Liver (tissue), 3 donors: ENCODE results near the gene MIGA1.

ENCODE experiments used
- RAD21 ChIP-seq, 2 donors: IDR thresholded peaks; 2 replicates each; pipeline ENCODE4 v1.6.1; 2016; ENCODE audit warnings: antibody characterized with exemption in 2 of 2, mild to moderate bottlenecking in 2 of 2
- TF ChIP-seq, protein P1 (sequence below): IDR thresholded peaks from 2 replicates; pipeline ENCODE4 v1.6.1; 2016; ENCODE audit warnings: antibody characterized with exemption, mild to moderate bottlenecking
- TF ChIP-seq, protein P2 (sequence below): fragments of 150-350 bp; IDR thresholded peaks from 2 replicates; pipeline ENCODE4 v1.5.1; 2017; ENCODE audit warnings: improper control_type of control experiment, low read depth, low read length; ENCODE audit not compliant: missing input control
- TF ChIP-seq, protein P3 (sequence below): IDR thresholded peaks from 2 replicates; pipeline ENCODE4 v1.6.1; 2016; ENCODE audit warnings: antibody characterized with exemption
- donor health status: healthy.
- donor health status: healthy.

DNA sequence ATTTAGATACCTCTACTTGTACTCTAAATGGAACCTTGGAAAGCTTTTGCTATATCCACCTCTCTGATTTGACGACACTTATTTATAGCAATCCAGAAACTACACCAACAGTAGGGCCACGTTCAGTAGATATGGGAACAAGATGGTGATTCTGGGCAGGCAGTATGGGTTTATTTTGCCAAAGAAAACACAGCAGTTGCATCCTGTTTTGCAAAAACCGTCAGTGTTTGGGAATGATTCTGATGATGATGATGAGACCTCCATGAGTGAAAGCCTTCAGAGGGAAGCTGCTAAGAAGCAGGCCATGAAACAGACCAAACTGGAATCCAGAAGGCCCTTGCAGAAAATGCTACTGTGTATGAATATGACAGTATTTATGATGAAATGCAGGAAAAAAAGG, 67.5 kb downstream of the MIGA1 start:
- TF ChIP-seq, protein P1, sequence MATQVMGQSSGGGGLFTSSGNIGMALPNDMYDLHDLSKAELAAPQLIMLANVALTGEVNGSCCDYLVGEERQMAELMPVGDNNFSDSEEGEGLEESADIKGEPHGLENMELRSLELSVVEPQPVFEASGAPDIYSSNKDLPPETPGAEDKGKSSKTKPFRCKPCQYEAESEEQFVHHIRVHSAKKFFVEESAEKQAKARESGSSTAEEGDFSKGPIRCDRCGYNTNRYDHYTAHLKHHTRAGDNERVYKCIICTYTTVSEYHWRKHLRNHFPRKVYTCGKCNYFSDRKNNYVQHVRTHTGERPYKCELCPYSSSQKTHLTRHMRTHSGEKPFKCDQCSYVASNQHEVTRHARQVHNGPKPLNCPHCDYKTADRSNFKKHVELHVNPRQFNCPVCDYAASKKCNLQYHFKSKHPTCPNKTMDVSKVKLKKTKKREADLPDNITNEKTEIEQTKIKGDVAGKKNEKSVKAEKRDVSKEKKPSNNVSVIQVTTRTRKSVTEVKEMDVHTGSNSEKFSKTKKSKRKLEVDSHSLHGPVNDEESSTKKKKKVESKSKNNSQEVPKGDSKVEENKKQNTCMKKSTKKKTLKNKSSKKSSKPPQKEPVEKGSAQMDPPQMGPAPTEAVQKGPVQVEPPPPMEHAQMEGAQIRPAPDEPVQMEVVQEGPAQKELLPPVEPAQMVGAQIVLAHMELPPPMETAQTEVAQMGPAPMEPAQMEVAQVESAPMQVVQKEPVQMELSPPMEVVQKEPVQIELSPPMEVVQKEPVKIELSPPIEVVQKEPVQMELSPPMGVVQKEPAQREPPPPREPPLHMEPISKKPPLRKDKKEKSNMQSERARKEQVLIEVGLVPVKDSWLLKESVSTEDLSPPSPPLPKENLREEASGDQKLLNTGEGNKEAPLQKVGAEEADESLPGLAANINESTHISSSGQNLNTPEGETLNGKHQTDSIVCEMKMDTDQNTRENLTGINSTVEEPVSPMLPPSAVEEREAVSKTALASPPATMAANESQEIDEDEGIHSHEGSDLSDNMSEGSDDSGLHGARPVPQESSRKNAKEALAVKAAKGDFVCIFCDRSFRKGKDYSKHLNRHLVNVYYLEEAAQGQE = no peak
- TF ChIP-seq, protein P2, sequence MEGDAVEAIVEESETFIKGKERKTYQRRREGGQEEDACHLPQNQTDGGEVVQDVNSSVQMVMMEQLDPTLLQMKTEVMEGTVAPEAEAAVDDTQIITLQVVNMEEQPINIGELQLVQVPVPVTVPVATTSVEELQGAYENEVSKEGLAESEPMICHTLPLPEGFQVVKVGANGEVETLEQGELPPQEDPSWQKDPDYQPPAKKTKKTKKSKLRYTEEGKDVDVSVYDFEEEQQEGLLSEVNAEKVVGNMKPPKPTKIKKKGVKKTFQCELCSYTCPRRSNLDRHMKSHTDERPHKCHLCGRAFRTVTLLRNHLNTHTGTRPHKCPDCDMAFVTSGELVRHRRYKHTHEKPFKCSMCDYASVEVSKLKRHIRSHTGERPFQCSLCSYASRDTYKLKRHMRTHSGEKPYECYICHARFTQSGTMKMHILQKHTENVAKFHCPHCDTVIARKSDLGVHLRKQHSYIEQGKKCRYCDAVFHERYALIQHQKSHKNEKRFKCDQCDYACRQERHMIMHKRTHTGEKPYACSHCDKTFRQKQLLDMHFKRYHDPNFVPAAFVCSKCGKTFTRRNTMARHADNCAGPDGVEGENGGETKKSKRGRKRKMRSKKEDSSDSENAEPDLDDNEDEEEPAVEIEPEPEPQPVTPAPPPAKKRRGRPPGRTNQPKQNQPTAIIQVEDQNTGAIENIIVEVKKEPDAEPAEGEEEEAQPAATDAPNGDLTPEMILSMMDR = no peak
- TF ChIP-seq, protein P3, sequence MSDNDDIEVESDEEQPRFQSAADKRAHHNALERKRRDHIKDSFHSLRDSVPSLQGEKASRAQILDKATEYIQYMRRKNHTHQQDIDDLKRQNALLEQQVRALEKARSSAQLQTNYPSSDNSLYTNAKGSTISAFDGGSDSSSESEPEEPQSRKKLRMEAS = no peak
- no peak for TF ChIP-seq RAD21 (IDR thresholded peaks at IDR 0.05)
